ENCODE results near the gene MFNG.
"Not testable (repeated sequence)": the region's sequence is repeated elsewhere in the genome, so short reads cannot be mapped to it uniquely, and the experiment has no call there.

The MFNG gene

DNA sequence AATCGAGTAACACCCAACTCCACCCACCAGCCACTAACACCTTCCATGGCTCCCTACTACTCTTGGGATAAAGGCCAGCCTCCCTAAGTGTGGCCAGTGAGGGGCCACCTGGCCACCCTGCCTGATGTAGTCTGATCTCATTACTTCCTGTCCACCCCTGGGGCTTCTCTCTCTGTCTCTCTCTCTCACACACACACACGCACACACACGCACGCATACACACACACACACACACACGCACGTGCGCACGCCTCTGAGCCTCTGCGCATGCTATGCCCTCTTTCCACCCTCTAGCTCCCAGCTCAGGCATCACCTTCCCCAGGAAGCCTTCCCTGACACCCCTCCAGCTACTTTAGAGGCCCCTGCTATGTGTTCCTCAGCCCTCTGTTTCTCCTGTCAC, 3.9 kb downstream of the MFNG start:
- H3K9me3 Mint-ChIP-seq, result no peaks in the 10 kb centered on the region
- H3K27me3 Mint-ChIP-seq, result no peaks in the 10 kb centered on the region
- DNase-seq, result no peak
- peak overlapping the region; percentile 89 for H3K4me3 Mint-ChIP-seq
- peaks cover 46% of the 10 kb centered on the region for H3K36me3 Mint-ChIP-seq
- peak overlapping the region; percentile 93 for H3K27ac Mint-ChIP-seq
- CTCF ChIA-PET, result interaction anchor here (4.8 kb wide), 1 partner anchor 9 kb away, joined by 26 read pairs; no protein-coding TSS in a partner anchor
- peaks cover 40% of the 10 kb centered on the region for H3K4me1 Mint-ChIP-seq

DNA sequence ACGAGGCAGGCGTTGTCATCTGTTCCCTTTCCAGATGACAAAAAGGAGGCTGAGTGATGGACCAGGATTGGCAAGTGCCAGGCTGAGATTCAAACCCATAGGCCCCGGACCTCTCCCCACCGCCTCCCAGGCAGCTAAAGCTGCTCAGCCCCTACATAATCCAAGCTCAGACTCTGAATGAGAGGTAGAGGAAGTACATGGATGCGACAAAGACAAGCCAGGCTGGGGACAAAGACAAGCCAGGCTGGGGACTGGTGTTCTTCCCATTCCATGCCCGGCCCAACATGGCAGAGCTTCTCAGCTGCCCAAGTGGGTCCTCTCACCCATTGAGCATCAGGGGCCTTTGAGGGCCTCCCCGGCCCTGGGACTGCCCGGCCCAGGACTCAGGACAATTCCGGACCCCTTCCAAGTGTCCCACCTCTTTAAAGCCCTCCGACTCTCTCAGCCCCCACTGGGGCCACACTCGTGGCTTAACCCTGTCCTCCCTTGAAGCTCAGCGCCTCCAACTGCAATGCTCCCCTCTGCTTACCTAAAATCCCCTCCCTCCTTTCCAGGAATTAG, 4.8 kb downstream of the MFNG start:
- CTCF ChIA-PET, result interaction anchor here (1.6 to 4.8 kb wide), 2 partner anchors 8 to 11 kb away, joined by 4 to 26 read pairs; no protein-coding TSS in a partner anchor
- Mint-ChIP-seq H3K36me3 (peaks cover 53% of the 10 kb centered on the region), H3K9me3 (no peaks in the 10 kb centered on the region), H3K27ac (peak overlapping the region; percentile 93), H3K4me1 (peaks cover 32% of the 10 kb centered on the region), H3K27me3 (no peaks in the 10 kb centered on the region), H3K4me3 (peak overlapping the region; percentile 89)
- DNase-seq, result no peak

DNA sequence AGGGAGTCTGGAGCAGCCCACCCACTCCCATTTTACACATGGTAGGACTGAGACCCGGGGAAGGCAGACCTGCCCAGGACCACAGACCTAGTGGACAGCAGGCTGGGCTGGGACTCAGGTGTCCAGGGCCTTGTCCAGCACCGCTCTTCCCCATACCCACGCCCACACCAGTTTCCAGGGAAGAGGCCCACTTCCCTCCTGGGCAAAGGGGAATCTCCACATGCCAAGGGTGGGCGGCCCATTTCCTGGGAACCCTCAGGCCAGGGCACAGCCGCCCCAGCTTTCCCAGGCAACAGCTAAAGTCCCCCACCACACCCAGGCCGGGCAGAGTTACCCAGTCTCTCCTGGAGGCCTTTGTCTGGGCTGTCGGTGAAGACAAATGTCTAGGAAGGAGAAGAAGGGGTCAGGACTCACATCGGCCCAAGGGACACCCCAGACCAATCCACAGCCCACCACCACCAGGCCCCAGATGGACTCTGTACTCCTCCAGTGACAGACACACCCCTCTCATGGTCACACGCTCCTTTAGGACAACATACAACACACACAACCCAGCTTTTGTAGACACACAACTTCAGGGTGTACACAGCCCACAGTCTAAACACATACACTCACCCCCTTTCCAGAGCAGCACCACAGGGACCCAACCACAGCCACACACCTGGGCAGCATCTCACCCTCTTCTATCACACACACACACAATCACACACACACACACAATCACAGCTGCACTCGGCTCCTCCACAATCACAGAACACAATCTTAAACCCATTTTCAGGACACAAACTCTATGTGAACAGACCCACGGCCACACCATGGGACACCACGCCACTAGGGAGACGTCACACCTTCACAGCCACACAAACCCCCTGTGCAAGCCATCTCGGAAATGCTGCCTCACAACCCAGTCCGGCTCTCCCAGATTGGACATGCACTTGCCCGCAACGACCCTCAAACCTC, 5.5 kb downstream of the MFNG start:
- Mint-ChIP-seq H3K27me3 (no peaks in the 10 kb centered on the region), H3K4me3 (no peak overlapping the region), H3K27ac (peak overlapping the region; percentile 3), H3K4me1 (peaks cover 30% of the 10 kb centered on the region), H3K36me3 (peaks cover 59% of the 10 kb centered on the region), H3K9me3 (no peaks in the 10 kb centered on the region)
- CTCF ChIA-PET, result interaction anchor here (0.6 to 4.8 kb wide), 3 partner anchors 7 to 218 kb away, joined by 4 to 26 read pairs (median 5); no protein-coding TSS in a partner anchor
- no peak for DNase-seq

DNA sequence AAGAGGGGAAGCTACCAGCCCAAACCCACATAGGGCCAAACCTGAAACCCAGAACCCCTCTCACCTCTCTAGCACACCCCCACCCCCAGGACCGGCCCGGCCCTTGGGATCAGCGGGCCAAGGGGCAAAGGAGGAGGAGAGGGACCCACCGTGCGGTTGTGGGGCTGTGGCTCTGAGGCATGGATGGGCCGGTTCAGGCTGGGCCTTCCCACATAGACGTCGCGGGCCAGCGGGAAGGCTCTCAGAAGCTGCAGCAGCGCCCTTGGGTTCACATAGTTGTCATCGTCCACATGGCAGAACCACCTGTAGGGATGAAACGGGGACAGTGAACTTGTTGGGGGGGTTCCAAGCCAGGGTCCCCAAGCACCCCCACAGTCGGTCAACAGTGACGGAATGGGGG, 7.0 kb downstream of the MFNG start:
- Mint-ChIP-seq H3K4me3 (no peak overlapping the region), H3K9me3 (no peaks in the 10 kb centered on the region), H3K27ac (no peak overlapping the region), H3K27me3 (no peaks in the 10 kb centered on the region), H3K36me3 (peaks cover 54% of the 10 kb centered on the region), H3K4me1 (peaks cover 30% of the 10 kb centered on the region)
- CTCF ChIA-PET, result interaction anchor here (1.0 kb wide), 1 partner anchor 19 kb away, joined by 3 read pairs; no protein-coding TSS in a partner anchor
- DNase-seq, result no peak

DNA sequence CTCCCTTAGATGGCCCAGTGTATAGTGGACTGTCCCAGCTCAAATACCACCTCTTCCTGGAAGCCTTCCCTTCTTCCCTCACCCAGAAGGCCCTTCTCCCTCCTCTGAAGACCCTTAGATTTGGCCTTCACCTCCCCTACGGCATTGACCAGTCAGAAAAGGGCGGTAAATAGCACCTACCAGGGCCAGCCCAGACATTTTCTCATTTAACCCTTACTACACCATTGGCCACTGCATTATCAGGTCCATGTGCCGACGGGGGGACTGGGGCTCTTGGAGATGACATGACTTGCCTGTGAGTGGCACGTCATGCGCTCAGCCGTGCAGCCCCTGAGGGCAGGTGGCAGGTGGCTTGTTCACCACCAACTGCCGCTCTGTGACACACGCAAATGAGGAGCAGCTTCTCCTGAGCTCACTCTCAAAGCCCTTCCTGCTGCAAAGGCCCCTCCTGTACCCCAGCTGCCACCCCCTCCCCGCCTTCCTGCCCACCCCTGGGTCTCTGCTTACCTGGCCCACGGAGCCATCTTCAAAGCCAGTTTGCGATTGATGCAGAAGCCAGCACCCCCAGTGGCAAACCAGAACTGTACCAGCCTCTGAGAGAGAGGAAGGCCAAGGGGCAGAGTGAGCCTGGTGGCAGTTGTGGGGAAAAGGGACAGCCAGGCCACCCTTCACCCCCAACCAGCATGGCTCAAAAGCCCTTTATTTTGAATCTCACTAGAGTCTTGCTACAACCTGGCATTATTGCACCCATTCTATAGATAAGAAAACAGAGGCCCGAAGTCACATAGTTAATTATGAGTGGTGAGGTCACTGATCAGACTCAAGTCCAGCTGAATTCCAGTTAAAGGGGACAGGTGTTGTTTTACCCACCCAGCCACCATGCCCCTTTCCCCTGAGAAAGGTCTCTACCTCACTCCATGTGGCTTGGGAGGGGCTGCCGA, 9.5 kb downstream of the MFNG start:
- Mint-ChIP-seq H3K36me3 (peaks cover 47% of the 10 kb centered on the region), H3K9me3 (no peaks in the 10 kb centered on the region), H3K4me3 (no peak overlapping the region), H3K4me1 (peaks cover 9% of the 10 kb centered on the region), H3K27ac (peak overlapping the region; percentile 6), H3K27me3 (no peaks in the 10 kb centered on the region)
- CTCF ChIA-PET, result no interaction called here
- no peak for DNase-seq

DNA sequence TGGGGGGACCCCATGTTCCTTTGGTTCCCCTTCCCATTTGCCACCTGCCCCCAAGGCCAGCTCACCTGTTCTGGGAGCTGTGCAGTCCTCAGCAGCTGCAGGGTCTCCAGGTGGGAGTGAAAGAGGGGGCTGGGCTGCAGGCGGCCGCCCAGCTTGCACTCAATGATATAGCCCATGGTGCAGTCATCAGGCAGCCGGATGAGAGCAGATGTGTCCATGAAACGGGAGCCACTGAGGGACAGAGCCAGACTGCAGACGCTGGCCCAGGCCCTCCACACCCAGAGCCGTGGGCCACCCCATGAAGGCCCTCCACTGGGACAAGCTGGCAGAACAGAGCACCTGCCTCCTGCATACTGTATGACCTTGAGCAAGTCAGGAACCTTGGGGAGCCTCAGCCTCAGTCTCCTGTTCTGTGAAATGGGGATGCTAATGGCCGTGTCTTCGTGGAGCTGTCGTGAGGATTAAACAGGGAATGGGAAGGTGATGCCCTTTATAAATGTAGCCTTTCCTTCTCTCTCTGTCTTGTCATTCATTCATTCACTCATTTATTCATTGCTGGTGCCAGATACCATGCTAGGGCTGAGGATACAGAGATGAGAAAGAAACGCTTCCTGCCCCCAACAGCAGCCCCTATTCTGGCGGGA, 11.6 kb downstream of the MFNG start:
- CTCF ChIA-PET, result interaction anchor here (3.5 to 4.4 kb wide), 2 partner anchors 8 to 24 kb away, joined by 26 to 55 read pairs; no protein-coding TSS in a partner anchor
- Mint-ChIP-seq H3K4me1 (no peaks in the 10 kb centered on the region), H3K4me3 (no peak overlapping the region), H3K9me3 (no peaks in the 10 kb centered on the region), H3K27me3 (no peaks in the 10 kb centered on the region), H3K36me3 (peaks cover 56% of the 10 kb centered on the region), H3K27ac (no peak overlapping the region)
- DNase-seq, result no peak

DNA sequence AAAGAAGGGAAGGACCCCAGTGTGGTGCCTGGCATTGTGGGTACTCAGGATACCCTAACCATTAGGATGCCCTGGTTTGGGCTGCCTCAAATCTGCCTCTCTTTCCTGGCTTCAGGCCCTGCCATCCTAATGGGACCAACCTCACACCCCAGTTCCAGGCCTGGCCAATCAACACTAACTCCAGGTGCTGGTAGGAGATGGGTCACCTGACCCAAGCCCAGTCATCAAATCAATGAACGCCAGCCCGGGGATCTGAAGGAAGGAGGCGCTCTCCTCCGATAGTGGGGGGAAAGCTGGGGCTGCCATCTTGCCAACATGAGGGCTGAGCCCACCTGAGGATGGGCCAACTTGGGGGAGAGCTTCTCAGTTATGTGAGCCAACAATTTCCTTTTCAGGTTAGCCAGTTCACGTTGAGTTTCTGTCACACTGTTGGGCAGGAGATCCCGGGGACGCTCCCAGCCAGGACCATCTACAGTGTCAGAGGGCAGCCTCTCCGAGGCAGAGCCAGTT, 12.7 kb downstream of the MFNG start:
- H3K27ac Mint-ChIP-seq, result no peak overlapping the region
- no peak for DNase-seq
- no peaks in the 10 kb centered on the region for H3K27me3 Mint-ChIP-seq
- no peak overlapping the region for H3K4me3 Mint-ChIP-seq
- peaks cover 57% of the 10 kb centered on the region for H3K36me3 Mint-ChIP-seq
- H3K4me1 Mint-ChIP-seq, result no peaks in the 10 kb centered on the region
- no peaks in the 10 kb centered on the region for H3K9me3 Mint-ChIP-seq
- CTCF ChIA-PET, result interaction anchor here (1.1 to 4.4 kb wide), 9 partner anchors 9 to 157 kb away, joined by 3 to 55 read pairs (median 12); no protein-coding TSS in a partner anchor

DNA sequence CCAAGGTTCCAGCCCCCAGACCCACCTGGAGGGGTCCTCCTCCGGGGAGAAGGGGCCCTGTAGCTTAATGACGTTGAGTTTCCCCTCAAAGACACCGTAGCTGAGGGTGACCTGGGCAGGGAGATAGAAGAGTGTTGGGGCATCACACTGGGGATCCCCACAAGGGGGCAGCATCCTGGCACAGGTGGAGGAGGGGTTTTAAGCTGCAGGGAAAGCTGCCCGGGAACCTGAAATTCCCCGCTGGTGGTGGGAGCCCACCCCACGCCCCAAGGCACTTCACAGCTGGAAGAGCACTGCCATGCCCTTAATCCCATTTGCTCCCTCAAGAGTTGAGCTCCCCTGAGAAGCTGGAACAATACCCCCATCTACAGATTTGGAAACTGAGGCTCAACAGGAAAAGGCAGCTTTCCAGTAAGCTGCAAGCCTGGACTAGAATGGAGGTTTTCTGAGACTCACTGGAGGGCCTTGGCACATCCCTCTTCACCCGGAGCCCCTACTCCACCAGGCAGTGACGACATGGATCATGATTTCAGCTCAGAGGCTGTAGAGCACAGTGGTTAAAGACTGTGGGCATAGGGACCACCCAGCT, 13.7 kb downstream of the MFNG start:
- Mint-ChIP-seq H3K9me3 (no peaks in the 10 kb centered on the region), H3K27me3 (no peaks in the 10 kb centered on the region), H3K4me1 (no peaks in the 10 kb centered on the region), H3K4me3 (no peak overlapping the region), H3K36me3 (peaks cover 58% of the 10 kb centered on the region), H3K27ac (no peak overlapping the region)
- CTCF ChIA-PET, result interaction anchor here (0.7 to 4.4 kb wide), 17 partner anchors 10 to 156 kb away, joined by 3 to 55 read pairs (median 7); partner anchors contain the start of gene MFNG
- DNase-seq, result peak; percentile 65

DNA sequence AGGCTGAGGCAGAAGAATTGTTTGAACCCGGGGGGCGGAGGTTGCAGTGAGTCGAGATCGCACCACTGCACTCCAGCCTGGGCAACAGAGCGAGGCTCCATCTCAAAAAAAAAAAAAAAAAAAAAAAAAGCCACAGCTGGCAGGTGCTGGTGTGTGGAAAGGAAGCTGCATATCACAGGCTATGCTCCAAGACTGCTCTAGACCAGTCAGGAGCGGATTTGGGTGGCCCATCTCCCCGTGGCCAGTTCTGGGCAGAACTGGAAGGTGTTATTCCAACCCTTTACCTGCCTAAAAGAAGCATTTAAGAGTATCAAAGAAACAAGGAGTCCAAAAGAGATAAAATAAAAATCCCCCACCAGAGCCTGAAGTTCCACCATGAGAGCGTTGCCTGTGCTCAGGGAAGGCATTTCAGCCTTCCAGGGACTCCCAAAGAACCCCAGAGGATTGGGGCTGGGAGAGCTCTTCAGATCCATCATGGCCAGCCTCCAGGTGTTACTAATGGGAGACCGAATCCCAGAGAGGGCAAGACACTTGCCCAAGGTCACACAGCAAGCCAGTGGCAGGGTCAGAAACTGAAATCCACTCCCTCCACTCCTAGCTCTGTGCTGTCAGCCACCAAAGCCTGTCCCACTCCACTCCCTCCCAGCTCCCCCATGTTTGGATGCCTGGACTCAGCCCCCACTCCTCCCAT, 14.3 kb downstream of the MFNG start:
- CTCF ChIA-PET, result interaction anchor here (0.7 to 4.4 kb wide), 16 partner anchors 11 to 155 kb away, joined by 3 to 55 read pairs (median 8); partner anchors contain the start of gene MFNG
- H3K27ac Mint-ChIP-seq, result no peak overlapping the region

DNA sequence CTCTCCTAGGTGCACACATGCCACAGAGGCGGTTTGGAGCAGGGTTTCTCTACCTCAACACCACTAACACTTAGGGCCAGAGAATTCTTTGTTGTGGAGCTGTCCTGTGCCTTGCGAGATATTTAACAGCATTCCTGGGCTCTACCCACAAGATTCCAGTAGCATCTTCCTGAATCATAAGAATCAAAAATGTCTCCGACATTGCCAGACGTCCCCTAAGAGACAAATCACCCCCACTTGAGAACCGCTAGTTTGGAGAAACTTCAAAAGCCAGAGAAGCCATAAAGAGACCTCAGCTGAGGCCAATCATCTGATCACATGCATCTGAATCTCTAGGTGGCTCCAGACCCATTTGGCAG, 16.1 kb downstream of the MFNG start:
- no peaks in the 10 kb centered on the region for H3K9me3 Mint-ChIP-seq
- CTCF ChIA-PET, result interaction anchor here (0.6 to 1.6 kb wide), 3 partner anchors 9 to 28 kb away, joined by 3 to 5 read pairs (median 3); no protein-coding TSS in a partner anchor
- no peaks in the 10 kb centered on the region for H3K27me3 Mint-ChIP-seq
- H3K36me3 Mint-ChIP-seq, result peaks cover 60% of the 10 kb centered on the region
- no peaks in the 10 kb centered on the region for H3K4me1 Mint-ChIP-seq
- H3K27ac Mint-ChIP-seq, result no peak overlapping the region
- no peak overlapping the region for H3K4me3 Mint-ChIP-seq
- no peak for DNase-seq

More for the DNA sequence above, 14.3 kb downstream of the MFNG start:
- Mint-ChIP-seq H3K4me3 (no peak overlapping the region), H3K27me3 (no peaks in the 10 kb centered on the region), H3K9me3 (no peaks in the 10 kb centered on the region), H3K4me1 (no peaks in the 10 kb centered on the region), H3K36me3 (peaks cover 58% of the 10 kb centered on the region)
- DNase-seq, result no peak

DNA sequence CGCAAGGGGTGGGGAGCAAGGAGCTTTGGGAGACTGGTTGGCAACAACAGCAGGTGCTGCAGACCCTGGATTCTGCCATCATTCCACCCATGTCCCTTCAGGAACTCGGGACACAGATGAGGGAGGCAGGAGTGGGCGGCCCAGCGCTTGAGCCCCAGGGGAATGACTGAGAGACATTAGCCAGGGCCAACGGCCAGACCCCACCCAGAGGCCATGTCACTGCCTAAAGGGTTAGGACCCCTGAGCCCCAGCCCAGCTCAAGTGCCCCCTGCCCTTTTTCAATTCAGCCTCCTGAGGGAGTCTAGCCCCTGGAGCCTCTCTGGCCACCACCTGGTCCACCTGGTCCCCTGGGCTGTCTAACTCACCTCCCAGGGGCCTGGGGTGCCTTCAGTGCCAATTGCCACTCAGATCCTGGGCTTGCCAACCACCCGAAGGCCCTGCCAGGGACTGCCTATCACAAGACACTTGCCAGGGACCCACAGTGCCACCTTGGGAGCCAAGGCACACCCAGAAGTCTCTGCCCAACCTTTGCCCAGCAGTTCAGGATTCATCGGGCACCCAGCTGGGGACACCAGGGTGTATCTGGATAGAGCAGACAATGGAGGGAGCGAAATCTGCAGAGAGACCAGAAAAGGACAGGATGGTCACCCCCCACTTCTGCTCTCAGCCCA, 16.6 kb downstream of the MFNG start:
- Mint-ChIP-seq H3K36me3 (peaks cover 56% of the 10 kb centered on the region), H3K4me1 (peaks cover under 1% of the 10 kb centered on the region), H3K27ac (no peak overlapping the region), H3K4me3 (no peak overlapping the region), H3K9me3 (no peaks in the 10 kb centered on the region), H3K27me3 (no peaks in the 10 kb centered on the region)
- CTCF ChIA-PET, result interaction anchor here (0.6 to 1.6 kb wide), 4 partner anchors 8 to 29 kb away, joined by 3 to 5 read pairs (median 4); no protein-coding TSS in a partner anchor
- no peak for DNase-seq

DNA sequence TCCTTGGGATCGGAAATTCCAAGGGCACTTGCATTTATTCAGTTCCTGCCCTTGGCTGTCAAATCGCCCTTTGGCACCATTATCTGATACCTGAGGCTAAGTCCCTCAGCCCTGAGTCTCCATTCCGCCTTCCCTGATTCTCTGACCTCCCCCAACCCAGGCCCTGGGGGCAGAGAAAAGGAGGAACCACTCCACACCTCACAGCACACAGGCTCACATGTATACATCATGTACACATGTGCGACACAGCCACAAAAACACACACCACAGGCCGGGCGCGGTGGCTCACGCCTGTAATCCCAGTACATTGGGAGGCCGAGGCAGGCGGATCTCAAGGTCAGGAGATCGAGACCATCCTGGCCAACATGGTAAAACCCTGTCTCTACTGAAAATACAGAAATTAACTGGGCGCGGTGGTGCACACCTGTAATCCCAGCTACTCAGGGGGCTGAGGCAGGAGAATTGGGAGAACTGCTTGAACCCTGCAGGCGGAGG, 17.9 kb downstream of the MFNG start:
- H3K4me3 Mint-ChIP-seq, H3K27ac Mint-ChIP-seq: not testable (repeated sequence)
- CTCF ChIA-PET, result interaction anchor here (1.2 kb wide), 1 partner anchor 10 kb away, joined by 4 read pairs; no protein-coding TSS in a partner anchor

More for the DNA sequence above, 17.9 kb downstream of the MFNG start:
- H3K9me3 Mint-ChIP-seq, H3K4me1 Mint-ChIP-seq, H3K27me3 Mint-ChIP-seq, DNase-seq: not testable (repeated sequence)
- peaks cover 55% of the 10 kb centered on the region for H3K36me3 Mint-ChIP-seq

All from activated naive CD4-positive, alpha-beta T cell treated with anti-CD3 and anti-CD28 coated beads, Interleukin-2, amount 10 ng/mL, durations not matched to agents 7 days and 5 days (primary cell).